ENCODE measurements around the gene DYRK1A.

Gene DYRK1A

DNA sequence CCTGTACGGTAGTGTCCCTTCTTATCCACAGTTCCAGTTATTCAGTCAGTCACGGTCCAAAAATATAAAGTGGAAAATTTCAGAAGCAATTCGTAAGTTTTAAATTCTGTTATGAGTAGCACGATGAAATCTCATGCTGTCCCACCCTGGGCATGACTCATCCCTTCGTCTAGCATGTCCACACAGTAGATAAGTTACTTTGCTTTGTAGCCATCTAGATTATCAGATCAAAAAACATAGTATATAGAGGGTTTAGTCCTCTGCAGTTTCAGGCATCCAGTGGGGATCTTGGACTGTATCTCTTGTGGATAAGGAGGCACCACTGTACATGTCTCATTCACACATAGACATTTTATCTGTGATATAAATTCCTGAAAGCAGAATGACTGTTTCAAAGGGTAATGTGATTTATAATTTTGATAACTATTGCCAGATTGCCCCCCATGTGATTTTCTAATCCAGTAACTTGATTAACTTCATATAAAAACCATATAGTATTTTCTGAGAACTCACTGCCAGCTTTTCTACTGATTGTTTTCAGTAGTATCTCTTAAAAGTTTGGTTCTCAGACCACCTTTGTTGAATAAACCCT lies 143.3 kb downstream of the DYRK1A start:
- H3K4me3 ChIP-seq (replicated peaks; ENCODE audit: low read depth, low read length): no peak overlapping the region
- no peak for DNase-seq (ENCODE audit: extremely low read depth, low read depth)
- TF ChIP-seq, protein P1, sequence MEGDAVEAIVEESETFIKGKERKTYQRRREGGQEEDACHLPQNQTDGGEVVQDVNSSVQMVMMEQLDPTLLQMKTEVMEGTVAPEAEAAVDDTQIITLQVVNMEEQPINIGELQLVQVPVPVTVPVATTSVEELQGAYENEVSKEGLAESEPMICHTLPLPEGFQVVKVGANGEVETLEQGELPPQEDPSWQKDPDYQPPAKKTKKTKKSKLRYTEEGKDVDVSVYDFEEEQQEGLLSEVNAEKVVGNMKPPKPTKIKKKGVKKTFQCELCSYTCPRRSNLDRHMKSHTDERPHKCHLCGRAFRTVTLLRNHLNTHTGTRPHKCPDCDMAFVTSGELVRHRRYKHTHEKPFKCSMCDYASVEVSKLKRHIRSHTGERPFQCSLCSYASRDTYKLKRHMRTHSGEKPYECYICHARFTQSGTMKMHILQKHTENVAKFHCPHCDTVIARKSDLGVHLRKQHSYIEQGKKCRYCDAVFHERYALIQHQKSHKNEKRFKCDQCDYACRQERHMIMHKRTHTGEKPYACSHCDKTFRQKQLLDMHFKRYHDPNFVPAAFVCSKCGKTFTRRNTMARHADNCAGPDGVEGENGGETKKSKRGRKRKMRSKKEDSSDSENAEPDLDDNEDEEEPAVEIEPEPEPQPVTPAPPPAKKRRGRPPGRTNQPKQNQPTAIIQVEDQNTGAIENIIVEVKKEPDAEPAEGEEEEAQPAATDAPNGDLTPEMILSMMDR (IDR thresholded peaks at IDR 0.05; ENCODE audit: low read depth, low read length, missing control alignments): no peak

DNA sequence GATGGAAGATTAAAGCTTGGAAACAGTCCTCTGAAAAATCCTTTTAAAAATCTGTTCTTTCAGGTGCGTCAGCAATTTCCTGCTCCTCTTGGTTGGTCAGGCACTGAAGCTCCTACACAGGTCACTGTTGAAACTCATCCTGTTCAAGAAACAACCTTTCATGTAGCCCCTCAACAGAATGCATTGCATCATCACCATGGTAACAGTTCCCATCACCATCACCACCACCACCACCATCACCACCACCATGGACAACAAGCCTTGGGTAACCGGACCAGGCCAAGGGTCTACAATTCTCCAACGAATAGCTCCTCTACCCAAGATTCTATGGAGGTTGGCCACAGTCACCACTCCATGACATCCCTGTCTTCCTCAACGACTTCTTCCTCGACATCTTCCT lies 145.3 kb downstream of the DYRK1A start:
- H3K4me3 ChIP-seq (replicated peaks; ENCODE audit: low read depth, low read length): no peak overlapping the region
- TF ChIP-seq, protein P1 (IDR thresholded peaks at IDR 0.05; ENCODE audit: low read depth, low read length, missing control alignments): no peak
- DNase-seq (ENCODE audit: extremely low read depth, low read depth): no peak

DNA sequence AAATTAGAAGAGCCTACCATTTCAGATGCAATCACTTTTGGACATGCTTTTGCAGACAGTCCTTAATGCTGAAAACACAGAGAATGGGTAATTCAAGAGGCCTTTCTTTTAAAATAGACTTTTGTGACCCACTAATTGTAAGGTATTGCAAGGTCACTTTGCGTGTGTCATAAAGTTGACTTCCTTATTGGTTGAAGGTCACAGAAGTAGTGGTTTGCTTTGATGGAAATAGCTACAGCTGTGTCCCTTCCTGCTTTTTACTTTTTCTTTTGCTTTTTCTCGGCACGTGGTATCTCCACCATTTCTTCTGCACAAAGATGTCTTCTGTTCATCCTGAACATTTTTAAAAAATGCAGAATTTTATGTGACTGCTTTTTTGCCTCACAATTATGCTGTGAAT lies 146.8 kb downstream of the DYRK1A start:
- no peak for DNase-seq (ENCODE audit: extremely low read depth, low read depth)
- TF ChIP-seq, protein P1 (IDR thresholded peaks at IDR 0.05; ENCODE audit: low read depth, low read length, missing control alignments): no peak
- H3K4me3 ChIP-seq (replicated peaks; ENCODE audit: low read depth, low read length): no peak overlapping the region

GRCh38 chr21:37514038-37514667 lies 147.6 kb downstream of the DYRK1A start:
- H3K4me3 ChIP-seq (replicated peaks; ENCODE audit: low read depth, low read length): no peak overlapping the region
- TF ChIP-seq, protein P1 (IDR thresholded peaks at IDR 0.05; ENCODE audit: low read depth, low read length, missing control alignments): no peak
- DNase-seq (ENCODE audit: extremely low read depth, low read depth): no peak

DNA sequence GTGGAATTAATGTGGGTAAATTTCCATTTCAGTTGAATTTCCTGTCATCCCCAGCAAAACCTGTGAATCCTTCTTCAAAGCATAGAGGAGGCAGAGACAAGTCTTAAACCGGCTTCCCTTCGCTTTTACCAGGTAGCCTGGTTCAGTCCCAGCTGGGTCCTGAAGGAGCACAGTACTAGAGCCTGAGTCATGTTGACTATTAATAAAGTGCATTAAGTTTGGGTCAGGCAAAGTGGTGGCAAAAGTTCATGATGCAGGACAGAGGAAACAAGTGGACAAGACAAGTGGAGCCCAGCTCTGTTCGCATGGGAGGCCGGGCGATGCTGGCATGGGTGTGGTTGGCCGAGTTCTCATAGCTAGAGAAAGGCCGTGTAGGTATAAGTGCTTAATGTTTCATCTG lies 150.4 kb downstream of the DYRK1A start:
- TF ChIP-seq, protein P1 (IDR thresholded peaks at IDR 0.05; ENCODE audit: low read depth, low read length, missing control alignments): no peak
- no peak overlapping the region for H3K4me3 ChIP-seq (replicated peaks; ENCODE audit: low read depth, low read length)
- DNase-seq (ENCODE audit: extremely low read depth, low read depth): no peak

- DNase-seq (ENCODE audit: extremely low read depth, low read depth): no peak
- TF ChIP-seq, protein P1 (IDR thresholded peaks at IDR 0.05; ENCODE audit: low read depth, low read length, missing control alignments): no peak
Observed at GRCh38 chr21:37520801-37521200, 154.2 kb downstream of the DYRK1A start.

More at GRCh38 chr21:37520801-37521200, 154.2 kb downstream of the DYRK1A start:
- no peak overlapping the region for H3K4me3 ChIP-seq (replicated peaks; ENCODE audit: low read depth, low read length)
